Osteocyte (in vitro differentiated cells): ENCODE results near the gene NUF2. TPM values are rescaled to one million over a fixed set of nuclear protein-coding genes. Genes with fewer than 3 reads are reported as not detected.

ENCODE experiments used
- DNase-seq: peaks from one replicate; pipeline ENCODE4 v3.0.0; 2021; ENCODE audit warnings: mixed read lengths; ENCODE audit not compliant: unreplicated experiment; ENCODE audit errors: extremely low spot score
- H3K27ac Mint-ChIP-seq: one replicate; pipeline ENCODE4 v1.8.0; 2021; ENCODE audit warnings: mild to moderate bottlenecking, mixed read lengths; ENCODE audit not compliant: unreplicated experiment
- H3K27me3 Mint-ChIP-seq: one replicate; pipeline ENCODE4 v1.8.0; 2021; ENCODE audit warnings: mixed read lengths; ENCODE audit not compliant: unreplicated experiment
- H3K36me3 Mint-ChIP-seq: one replicate; pipeline ENCODE4 v1.8.0; 2021; ENCODE audit warnings: mixed read lengths; ENCODE audit not compliant: unreplicated experiment
- H3K4me1 Mint-ChIP-seq: one replicate; pipeline ENCODE4 v1.8.0; 2021; ENCODE audit warnings: mixed read lengths; ENCODE audit not compliant: unreplicated experiment
- H3K4me3 Mint-ChIP-seq: one replicate; pipeline ENCODE4 v1.8.0; 2021; ENCODE audit warnings: mild to moderate bottlenecking, moderate library complexity, mixed read lengths; ENCODE audit not compliant: unreplicated experiment
- H3K9me3 Mint-ChIP-seq: one replicate; pipeline ENCODE4 v1.8.0; 2021; ENCODE audit warnings: mixed read lengths; ENCODE audit not compliant: unreplicated experiment
- total RNA-seq: library from RNA; stranded (reverse); gene quantifications from 2 replicates; pipeline ENCODE4 v1.2.1, GENCODE V29; 2021
- TF ChIP-seq, protein P1 (sequence below): fragments of 200-600 bp; sonication (generic); IDR thresholded peaks from 2 replicates; pipeline ENCODE4 v1.5.0; 2021; ENCODE audit warnings: antibody characterized with exemption, mild to moderate bottlenecking, moderate library complexity

Gene NUF2
- total RNA-seq, 1 donor from 2014 or later = 5.2 TPM

DNA sequence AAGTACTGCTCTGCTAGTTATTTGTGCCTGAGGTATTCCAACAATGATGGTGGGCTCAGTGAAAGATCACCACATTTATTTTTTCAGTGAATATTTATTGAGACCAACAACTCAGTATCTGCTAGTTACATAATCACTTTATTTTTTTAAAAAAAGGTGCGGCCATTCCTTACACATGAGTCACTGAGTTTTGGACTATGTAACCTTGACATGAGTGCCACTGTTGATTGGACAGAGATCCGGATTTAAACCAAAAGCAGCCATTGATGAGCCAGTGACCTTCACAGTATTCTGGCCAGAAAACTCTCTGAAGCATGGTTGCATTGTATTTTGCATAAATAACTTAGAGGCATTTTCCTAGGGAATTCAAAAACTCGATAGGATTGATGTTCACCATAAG is 79.5 kb downstream of the NUF2 start:
- no peaks in the 10 kb centered on the region for H3K4me1 Mint-ChIP-seq
- peaks cover 51% of the 10 kb centered on the region for H3K27me3 Mint-ChIP-seq
- DNase-seq = no peak
- H3K4me3 Mint-ChIP-seq = no peak overlapping the region
- no peaks in the 10 kb centered on the region for H3K9me3 Mint-ChIP-seq
- TF ChIP-seq, protein P1, sequence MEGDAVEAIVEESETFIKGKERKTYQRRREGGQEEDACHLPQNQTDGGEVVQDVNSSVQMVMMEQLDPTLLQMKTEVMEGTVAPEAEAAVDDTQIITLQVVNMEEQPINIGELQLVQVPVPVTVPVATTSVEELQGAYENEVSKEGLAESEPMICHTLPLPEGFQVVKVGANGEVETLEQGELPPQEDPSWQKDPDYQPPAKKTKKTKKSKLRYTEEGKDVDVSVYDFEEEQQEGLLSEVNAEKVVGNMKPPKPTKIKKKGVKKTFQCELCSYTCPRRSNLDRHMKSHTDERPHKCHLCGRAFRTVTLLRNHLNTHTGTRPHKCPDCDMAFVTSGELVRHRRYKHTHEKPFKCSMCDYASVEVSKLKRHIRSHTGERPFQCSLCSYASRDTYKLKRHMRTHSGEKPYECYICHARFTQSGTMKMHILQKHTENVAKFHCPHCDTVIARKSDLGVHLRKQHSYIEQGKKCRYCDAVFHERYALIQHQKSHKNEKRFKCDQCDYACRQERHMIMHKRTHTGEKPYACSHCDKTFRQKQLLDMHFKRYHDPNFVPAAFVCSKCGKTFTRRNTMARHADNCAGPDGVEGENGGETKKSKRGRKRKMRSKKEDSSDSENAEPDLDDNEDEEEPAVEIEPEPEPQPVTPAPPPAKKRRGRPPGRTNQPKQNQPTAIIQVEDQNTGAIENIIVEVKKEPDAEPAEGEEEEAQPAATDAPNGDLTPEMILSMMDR = no peak
- H3K36me3 Mint-ChIP-seq = no peaks in the 10 kb centered on the region
- no peak overlapping the region for H3K27ac Mint-ChIP-seq

Other genes with a start within 250 kb of the NUF2 start
- gene RGS5, start 119.0 kb upstream of the NUF2 start, total RNA-seq = 155 and 187 TPM in 2 replicates